ENCODE data around the gene FBXO45.

- TF ChIP-seq EZH2phosphoT487 (IDR thresholded peaks at IDR 0.05; ENCODE audit: borderline replicate concordance), result no peak
- no peak for TF ChIP-seq CTCF (conservative IDR thresholded peaks at IDR 0.05; ENCODE audit: low read length)
These were observed 21.4 kb upstream of the FBXO45 start for GRCh38 chr3:196547067-196547466.
